GM12873 (cell line): ENCODE results near the gene CNTNAP4.

ENCODE experiments used
- TF ChIP-seq, protein P1 (sequence below): IDR thresholded peaks from 2 replicates; pipeline ENCODE4 v1.5.1; 2012; ENCODE audit warnings: low read depth, mild to moderate bottlenecking, moderate library complexity, low read length, control low read depth; ENCODE audit not compliant: insufficient read depth; ENCODE audit errors: missing control alignments

Gene CNTNAP4

DNA sequence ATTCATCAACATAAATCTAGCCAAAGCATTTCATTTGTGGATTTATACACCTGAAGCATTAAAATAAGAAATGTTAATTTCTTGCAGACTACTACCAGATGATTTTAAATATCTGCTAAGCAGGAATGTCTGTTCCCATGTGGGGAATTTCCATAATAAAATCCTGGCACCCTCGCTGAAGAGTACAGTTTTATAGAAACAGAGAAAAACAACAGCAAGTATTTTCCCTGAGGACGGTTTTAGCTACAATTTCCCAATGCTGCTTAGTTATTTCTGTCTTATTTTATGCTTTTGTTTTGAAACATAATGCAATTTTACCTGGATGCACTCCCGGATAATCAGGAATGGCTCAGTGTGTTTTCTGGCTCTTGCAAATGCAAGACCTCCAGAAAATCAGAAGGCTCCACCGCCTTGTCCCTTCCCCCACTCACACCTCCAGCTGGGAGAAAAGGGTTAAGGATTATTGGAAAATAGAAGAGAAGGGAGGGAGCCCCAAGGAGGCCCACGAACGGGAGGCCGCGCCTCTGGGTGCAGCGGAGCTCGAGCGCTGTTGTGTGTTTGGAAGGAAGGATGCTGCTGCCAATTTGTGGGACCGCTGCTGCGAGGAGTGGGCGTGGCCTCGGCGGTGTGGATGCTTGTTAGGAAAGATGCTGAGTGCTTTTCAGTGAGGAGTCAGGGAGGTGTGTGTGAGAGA, at the start of gene CNTNAP4:
CNTNAP4 (plus strand) TSS at position 657 of the 694 bp plus-strand sequence. CDS start 262 bp downstream, outside the sequence.
- TF ChIP-seq, protein P1, sequence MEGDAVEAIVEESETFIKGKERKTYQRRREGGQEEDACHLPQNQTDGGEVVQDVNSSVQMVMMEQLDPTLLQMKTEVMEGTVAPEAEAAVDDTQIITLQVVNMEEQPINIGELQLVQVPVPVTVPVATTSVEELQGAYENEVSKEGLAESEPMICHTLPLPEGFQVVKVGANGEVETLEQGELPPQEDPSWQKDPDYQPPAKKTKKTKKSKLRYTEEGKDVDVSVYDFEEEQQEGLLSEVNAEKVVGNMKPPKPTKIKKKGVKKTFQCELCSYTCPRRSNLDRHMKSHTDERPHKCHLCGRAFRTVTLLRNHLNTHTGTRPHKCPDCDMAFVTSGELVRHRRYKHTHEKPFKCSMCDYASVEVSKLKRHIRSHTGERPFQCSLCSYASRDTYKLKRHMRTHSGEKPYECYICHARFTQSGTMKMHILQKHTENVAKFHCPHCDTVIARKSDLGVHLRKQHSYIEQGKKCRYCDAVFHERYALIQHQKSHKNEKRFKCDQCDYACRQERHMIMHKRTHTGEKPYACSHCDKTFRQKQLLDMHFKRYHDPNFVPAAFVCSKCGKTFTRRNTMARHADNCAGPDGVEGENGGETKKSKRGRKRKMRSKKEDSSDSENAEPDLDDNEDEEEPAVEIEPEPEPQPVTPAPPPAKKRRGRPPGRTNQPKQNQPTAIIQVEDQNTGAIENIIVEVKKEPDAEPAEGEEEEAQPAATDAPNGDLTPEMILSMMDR: no peak

DNA sequence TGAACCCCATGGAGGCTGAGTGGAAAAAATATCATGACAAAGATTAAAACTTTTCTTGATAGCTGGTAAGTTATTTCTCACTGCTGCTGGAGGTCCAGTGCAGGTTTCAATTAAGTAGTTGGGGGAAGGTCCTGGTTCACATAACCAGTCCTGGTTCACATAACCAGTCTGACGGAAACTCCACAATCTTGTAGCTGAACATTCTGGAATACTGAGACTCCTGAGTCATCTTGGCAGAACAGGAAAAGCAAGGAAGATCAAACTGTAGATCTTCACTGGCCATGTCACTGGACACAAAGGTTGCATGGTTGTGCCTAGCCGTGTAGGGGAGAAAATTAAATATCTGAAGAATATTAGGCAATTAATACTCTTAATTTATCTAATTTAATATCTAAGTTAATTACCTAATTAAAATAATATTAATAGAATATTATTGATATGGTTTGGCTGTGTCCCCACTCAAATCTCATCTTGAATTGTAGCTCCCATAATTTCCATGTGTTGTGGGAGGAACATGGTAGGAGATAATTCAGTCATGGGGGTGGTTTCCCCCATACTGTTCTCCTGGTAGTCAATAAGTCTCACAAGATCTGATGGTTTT, 48.6 kb upstream of the CNTNAP4 start:
- TF ChIP-seq, protein P1: no peak

DNA sequence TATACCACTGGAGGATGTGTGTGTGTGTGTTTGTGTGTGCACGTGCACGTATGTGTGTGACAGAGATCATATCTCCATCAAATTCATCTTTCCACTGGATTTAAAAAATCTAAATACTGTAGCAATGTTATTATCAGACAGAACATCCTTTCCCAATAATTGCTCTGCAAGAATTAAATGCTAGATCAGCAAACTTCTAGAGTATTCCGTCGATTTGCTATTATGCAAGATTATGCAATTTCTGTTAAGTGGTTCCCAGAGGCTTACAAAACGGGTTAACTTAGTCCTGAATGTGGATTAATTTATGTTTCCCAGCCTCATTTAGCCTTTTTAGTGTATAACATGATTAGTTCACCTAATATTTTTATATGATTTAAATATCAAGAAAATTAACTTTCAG, 44.5 kb upstream of the CNTNAP4 start:
- TF ChIP-seq, protein P1: no peak

DNA sequence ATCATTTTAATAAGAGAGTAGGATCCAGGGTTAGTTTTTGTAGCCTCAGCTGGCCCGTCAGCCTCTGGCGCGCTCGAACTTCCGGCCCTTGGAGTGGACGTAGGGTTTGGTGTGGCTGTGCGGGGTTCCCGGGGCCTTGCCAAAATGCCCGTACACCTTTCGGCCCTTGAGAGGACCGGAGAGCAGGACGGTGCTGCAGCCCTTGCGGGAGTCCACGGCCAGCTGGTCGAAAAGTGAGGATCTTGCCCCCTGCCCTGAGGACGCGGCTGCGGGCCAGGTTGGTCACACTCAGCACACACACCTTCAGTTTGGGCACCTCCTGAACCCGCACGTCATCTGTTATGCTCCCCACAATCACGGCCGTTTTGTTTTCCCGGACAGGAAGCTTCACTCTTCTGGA, 42.2 kb upstream of the CNTNAP4 start:
- TF ChIP-seq, protein P1: no peak

DNA sequence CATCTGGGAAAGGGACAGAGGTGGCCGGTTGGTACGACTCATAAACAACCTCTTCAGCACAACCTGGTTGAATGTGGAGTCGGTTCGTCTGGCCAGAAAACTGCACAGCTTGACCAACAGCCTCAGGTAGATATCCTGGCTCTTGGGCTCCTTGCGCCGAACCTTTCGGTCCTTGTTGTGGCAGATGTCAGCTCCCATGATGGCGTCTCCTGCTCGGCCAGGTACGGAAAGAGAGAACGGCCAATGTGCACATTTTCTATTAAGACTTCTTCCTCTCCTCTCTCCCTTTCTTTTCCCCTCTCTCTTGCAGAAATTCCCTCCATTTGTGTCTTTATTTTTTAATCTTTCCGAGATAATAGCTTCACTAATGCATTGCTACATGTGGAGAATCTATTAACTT, 41.8 kb upstream of the CNTNAP4 start:
- TF ChIP-seq, protein P1: no peak

DNA sequence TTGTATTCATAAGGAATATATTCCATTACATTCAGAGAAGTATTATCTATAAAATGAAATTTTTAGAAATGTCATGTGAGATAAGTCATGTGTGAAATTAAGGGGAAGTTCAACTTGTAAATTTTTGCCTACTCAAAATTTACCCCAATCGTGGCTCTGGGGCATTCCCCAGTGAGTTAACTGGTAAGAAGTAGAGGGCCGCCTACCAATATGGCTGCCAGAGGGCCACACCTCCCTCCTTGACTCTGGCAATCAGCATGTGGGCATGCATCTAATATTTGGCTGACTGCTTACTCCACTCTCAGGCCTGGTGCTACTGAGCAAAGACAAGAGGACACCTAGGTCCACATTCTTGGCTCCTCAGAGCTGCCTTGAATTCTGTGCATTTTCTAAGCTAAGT, 39.7 kb upstream of the CNTNAP4 start:
- TF ChIP-seq, protein P1: no peak

DNA sequence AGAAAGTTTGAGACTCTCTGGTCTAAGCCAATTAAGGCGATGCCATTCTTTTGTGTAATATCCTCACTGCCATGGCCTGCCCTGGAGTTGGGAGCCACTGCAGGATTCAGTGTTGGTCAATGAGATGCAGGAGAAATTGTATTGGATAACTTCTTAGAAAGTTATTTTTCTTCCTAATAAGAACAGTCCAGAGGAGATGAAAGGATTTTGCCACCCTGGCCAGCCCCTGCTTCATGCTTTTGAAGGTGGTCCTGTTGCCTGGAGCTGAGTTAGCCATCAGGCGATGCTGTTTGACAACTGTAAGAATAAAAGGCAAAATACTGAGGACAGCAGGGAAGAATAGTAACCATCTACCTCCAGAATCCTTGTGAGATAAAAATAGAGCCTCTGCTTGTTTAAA, 35.4 kb upstream of the CNTNAP4 start:
- TF ChIP-seq, protein P1: no peak
